Activated naive CD4-positive, alpha-beta T cell (primary cell): Measurements from ENCODE around the gene TCF7.

Experiments
- DNase-seq, 4 experiments: peaks; one replicate each; lab custom pipeline; 2025; lab: John Stamatoyannopoulos, UW

TCF7 gene

DNA sequence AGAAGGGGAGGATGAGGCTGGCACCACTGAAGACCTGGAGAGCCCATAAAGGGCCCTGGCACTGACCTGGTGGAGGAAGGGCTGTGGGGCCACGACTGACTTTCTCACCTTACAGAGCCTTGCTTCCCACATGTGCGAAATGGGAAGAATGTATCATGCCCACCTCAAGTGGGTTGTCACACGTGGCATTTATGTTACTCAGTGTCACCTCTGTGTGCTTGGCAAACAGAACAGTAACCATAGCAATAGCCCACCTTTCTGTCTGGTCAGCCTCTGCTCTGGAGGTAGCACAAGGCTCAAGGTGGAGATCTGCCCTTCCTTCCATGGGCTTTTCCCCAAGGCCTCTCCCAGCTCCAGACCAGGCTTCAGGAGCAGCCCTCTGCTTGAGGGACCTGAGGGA is 16.7 kb downstream of the TCF7 start:
- no peak for DNase-seq

DNA sequence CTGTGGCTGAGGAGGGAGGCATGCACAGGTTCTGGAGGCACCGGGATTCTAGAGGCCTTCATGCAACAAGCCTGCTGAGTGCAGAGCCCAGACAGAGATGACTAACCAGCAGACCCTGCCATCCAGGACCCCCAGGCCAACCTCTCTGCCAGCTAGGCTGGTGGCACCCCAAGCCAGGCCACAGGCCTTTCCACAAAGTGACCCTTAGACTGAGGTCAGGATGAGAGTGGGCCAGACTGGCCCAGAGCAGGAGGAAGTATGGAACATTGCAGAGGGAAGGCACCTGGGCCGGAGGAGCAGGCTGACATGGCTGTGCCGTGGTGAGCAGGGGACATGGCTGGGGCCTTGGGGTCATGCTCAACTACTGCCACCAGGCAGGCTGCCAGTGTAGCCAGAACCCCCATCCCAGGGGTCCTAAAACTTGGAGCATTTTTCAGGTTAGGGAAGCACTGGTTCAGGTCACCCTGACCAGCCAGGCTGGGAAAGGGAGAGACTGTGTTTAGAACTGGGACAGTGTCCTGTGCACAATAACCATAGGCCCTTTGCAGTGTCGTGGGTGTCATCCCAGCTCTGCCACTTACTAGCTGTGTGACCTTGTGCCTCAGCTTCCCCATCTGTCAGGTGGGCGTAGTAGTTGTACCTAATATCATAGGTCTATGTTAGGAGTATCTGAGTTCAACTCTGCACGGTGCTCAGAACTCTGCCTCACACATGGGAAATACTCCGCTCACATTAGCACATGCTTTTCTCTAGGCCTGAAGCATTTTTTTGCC is 17.3 kb downstream of the TCF7 start:
- DNase-seq, result no peak

DNA sequence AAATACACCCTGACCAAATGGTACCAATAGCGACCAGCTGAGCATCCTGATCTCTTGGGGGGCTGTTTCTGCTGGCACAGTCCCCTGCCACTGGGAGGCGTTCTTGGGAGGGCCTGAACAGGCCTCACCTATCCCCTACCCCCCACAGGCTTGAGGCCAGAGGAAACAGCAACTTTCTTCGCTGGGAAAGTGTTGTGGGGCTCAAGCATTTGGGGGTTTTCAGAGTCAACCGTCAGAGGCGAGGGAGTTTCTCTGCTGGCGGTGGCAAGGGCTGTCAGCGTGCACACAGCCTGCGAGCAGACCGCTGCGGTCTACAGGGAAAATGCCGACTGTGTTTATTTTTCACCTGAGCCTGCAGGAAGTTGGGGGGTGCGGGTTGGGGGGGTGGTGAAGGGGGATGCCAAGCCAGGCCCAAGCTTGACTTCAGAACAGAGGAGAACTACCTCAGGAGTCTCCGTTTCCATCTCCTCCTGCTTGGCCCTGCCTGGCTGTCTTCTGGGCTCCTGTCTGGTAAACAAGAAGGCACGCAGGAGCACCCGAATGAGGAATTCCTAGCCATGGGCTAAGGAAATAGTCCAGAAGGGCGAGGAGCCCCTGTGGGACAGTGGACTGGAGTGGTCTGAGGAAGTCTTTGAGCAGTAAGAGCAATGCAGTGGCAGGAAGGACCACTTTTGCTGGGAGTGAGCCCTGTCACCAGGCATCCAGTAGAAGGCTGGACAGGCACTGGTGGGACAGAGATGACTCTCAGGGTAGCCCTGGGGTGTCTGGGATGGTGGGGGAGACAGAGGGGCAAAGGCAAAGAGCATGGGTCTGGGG is 18.1 kb downstream of the TCF7 start:
- DNase-seq, result peak in 3 of 4 experiments; percentile 36 to 72 (median 70)

DNA sequence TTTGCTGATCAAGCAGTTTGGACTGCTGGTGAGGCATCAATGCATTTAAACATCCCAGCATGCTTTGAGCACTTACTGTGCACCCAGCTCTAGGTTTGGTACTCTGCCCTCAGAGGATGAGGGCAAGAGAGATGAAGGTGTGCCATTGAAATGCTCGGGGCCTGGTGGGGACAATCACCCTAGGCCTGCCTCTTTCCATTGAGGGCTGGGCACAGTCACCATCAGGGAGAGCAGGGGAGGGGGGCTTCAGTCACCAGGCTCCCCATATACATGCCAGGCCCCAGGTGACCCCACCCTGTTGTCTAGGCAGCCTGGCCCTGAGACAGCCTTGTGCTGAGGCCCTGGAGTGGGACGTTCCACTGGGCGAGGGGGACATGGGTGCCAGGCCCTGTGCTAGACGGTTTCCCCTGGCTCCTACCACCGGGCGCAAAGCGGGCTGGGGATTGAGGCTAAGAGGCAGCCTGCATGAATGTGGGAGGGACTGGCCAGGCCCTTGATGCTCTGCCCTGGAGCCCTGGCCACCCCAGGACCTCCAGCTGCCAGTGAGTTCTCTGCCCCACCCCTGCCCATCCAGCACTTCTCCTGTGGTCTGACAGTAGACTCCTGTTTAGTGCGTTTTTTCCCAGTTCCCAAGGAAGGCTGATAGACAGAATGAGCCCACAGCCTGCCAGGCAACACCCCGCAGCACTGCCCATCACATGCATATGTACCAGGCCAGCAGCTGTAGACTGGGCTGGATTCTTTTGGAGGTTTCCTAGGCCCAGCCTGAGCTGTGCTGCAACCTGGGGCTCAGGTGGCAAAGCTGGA is 18.9 kb downstream of the TCF7 start:
- DNase-seq, result no peak

DNA sequence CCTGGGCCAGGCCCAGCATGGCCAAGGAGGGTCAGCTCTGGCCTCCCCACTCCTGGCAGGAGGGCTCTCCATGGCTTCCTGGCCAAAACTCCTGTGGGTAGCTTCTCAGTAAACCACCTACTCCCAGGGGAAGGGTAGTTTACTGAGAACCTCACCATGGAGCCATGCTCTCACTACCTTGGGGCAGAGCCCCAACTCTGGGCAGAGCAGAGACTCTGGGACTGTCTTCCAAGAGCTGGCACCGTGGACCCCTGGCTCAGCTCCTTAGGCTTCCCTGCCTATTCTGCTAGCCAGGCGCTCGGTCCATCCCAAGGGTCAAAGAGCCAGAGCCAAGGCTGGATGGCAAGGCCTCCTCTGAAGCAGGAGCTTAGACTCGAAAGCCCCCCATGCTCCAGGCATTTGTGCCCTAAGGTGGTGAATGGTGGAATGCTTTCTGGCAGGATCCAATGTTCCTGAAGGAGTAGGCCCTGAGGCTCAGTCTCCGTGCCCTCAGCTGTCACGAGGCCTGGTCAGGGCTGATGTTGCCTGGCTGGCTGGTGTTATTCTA is 19.6 kb downstream of the TCF7 start:
- DNase-seq, result no peak

DNA sequence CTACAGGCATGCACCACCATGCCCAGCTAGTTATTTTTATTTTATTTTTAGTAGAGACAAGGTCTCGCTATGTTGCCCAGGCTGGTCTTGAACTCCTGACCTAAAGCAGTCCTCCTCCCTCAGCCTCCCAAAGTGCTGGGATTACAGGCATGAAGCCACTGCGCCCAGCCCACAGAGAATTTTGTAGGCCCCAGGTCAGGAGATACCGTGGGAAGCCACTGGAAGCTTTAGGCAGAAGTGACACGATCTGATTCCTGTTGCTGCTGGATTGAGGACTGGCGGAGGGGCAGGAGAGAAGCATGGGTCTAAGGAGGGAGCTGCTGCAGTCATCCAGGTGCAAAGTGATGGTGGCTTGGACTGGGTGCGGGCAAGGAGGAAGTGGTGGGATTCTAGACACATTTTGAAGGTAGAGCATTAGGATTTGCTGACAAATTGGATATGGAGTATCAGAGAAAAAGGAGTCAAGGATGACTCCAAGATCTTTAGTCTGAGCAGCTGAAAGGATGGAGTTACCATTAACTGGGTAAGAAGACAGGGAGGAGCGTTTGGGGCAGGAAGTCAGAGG is 20.7 kb downstream of the TCF7 start:
- DNase-seq, result no peak

DNA sequence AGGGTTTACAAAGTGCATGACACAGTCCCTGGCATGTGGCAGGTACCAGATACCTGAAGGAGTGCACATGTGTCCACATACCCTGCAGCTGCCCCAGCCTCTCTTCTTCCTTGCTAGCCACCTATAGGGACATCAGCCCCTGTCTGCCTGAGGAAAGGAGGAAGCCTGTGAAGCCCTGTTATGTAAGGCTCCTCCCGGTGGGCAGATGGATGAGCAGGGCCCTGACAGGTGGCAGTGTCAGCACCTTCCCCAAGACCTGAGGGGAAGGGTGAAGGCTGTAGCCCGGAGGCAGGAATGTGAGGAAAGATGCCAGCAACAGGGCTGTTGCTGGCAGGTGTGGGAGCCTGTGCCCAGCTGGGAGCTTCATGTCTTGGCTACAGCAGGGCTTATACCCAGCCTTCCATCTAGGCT is 21.7 kb downstream of the TCF7 start:
- DNase-seq, result no peak

DNA sequence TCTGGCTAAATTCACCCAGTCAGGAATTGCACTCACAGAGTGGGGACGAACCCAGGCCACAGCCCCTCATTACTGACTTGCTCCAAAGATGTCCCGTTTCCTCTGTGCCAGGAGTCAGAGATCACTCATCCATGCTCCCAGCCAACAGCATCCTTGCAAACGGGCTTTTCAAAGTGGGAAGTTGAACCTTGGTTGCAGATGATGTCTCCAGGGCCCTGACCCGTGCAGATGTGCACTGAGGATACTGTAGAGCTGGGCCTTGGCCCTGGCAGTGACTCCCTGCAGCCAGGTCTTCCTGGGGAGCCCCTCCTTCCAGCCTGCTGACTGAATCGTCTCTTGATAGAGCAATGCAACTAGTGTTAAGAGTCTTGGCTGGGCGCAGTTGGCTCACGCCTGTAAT is 22.3 kb downstream of the TCF7 start:
- DNase-seq, result no peak

DNA sequence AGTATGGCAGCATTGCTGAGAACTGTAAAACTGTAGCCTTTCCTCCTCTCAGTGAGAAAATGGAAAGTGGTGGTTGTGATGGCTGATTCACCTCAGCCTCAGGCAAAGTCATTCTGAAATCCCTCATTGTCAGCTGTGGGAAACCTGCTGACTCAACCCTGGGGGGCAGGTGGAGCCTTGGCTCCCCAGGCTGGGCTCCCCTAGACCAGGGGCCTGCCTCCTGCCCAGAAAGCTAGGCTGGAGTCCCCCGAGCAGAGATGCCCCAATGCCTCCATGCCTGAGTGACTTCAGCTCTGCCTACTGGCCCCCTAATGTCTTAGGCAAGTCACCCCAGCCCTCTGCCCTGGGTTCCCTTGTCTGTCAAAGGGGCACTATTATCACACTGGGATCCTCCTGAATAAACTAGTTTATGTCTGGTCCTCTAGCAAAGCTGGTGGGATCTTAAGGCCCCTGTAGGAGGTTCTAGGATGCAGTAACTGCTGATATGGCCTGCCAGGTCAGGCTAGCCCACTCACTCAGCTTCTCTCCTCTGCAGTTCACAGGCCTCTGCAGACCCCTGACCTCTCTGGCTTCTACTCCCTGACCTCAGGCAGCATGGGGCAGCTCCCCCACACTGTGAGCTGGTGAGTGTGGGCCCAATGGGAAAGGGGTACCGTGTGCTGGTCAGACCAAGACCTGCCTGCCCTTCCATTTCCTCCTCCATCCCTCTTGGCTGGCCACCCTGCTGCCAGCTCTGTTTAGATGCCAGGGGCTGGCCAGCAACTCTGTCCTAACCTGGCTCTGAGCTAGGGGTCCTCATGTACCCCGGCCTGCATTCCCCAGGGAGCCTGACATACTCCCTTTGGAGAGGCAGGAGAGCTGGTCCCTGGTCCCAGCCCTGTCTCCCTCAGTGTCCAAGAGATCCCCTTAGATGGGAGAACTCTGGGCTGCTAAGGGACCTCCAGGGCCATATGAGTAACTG is 24.2 kb downstream of the TCF7 start:
- no peak for DNase-seq

DNA sequence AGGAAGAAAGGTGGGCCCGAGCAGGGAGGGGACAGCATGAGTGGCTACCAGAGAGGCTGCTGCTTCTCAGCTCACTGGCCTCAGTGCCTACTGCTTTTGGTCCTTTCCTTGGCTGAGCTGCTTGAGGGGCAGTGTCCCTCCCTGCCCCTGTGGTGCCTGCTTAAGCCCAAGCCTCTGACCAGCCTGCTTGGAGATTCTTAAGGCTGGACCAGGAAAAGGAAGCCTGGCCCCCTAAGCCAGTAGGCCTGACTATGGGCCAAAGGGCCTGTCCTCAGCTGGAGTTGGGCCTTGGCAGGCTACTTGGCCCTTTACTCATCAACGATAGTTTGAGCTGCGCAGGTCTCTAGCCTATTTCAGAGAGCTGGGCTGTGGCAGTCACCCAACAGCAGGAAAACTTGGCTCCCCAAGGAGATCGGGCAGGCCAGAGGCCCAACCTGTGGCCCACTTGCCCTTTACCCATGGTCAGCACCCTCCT is 24.9 kb downstream of the TCF7 start:
- no peak for DNase-seq

DNA sequence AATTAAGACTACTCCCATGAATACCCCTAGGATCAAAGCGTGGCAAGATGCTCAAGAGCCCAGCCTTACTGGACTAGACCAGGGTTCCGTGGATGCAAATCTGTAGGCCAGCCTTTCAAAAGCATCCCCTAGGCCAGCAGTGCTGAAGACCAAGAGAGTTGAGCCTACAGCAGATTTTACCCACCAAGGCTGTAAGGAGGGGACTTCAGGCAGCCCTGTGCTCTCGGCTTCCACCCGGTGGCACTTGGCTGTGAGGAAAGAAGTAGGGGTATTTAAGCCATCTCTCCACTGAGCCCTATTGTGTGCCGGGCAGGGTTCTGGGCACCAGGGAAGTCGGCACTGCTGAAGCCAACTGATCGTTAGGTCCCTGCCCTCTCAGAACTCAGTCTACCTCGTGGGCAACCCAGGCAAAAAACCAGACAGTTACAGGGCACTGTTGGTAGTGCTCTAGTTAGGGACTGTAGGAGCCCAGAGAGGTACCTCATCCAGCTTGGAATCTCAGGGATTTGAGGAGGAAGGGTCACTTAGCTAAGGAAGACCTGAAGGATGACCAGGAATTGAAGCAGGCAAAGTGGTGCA is 25.5 kb downstream of the TCF7 start:
- no peak for DNase-seq

DNA sequence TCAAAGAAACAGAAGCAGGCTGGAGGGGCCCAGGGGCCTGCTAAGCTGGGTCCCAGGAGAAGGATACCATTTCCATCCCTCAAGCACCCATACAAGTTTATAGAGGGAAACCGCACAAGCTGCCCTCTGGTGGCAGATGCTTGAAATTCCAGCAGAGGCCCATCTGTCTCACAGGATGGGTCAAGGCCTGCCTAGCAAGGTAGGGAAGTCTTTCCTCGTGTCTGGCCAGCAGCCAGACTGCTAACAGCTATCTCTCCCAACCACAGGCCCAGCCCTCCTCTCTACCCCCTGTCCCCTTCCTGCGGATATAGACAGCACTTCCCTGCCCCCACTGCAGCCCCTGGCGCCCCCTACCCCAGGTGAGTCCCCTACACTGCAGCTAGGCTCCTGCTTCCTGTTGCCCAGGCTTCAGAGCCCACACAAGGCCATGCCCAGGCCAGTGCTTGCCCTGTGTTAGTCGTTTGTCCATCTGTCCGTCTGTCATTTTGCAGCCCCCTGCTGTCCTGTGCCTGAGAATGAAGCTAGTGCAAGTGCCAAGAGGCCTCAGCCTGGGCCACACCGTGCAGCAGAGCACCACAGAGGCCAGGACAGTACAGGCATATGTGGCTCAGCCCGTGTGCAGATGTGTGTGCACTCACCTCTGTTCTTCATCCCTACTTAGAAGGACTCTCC is 26.2 kb downstream of the TCF7 start:
- peak in 2 of 4 experiments; percentile 32 to 34 for DNase-seq

DNA sequence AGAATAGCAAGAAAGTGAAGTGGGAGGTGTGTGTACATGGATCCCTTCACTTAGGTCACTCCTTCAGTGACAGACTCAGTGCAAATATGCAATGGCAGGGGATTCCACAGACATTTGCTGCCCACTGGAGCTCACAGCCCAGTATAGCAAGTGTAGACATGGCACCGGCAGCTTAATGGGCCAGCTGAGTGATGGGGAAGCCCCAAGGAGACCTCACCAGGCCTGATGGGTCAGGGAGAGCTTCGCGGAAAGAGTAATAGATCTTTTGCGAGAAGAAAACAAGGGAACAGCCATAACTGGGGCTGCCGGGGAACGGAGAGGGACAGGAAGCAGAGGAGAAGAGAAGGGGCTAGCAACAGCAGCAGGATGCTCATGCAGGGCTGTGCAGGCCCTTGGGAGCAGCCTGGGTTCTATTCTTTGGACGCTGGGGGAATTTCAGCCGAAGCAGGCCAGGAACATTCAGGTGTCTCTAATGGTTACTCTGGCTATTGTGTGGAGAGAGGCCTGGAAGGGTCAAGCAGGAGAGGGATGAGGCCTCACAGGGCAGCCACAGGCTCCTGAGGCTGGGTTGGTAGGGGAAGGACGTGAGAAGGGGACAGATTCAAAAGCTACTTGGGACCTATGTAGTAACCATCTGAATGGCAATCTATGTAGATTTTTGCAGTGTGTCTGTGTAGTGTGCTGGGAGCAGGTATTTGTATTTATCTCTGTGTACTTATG is 27.0 kb downstream of the TCF7 start:
- no peak for DNase-seq

DNA sequence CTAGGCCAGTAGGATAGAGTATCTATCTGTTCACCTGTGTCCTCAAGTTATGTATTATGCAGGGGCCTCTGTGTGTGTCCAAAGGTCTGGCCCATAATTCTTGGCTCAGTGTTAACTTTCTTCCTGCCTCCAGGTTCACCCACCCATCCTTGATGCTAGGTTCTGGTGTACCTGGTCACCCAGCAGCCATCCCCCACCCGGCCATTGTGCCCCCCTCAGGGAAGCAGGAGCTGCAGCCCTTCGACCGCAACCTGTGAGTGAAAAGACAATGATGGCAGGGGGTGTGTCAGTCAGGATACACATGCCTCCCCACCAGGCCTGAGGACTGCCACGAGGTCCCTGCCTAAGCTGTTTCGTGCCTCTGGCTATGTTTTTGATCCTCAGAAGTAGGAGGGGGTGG is 27.6 kb downstream of the TCF7 start:
- DNase-seq, result no peak

DNA sequence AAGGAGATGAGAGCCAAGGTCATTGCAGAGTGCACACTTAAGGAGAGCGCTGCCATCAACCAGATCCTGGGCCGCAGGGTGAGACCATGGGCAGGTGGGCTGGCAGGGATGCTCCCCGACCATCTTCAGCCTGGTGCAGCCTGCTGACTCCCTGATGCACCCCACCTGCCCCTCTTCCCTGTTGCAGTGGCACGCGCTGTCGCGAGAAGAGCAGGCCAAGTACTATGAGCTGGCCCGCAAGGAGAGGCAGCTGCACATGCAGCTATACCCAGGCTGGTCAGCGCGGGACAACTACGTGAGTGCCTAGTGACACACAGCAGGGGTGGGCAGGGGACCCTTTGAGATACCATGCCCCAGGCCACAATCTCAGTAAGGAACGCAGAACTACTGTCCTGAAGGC is 28.3 kb downstream of the TCF7 start:
- DNase-seq, result no peak

DNA sequence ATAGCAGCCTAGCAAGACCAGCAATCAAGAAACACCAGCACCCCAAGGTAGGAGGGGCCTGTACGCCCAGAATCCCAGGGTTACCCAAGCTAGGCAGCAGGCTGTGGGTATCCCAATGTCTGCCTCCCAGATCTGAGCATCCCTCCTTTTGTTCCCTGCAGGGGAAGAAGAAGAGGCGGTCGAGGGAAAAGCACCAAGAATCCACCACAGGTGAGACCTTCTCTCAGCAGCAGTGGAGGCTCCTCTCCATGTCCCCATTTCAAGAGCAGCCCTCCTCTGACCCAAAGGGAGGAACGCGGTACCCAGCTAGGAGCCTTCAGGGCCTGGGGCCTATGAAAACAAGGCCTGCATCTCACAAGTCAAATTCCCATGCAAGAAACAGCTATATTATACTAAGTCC is 28.9 kb downstream of the TCF7 start:
- no peak for DNase-seq

DNA sequence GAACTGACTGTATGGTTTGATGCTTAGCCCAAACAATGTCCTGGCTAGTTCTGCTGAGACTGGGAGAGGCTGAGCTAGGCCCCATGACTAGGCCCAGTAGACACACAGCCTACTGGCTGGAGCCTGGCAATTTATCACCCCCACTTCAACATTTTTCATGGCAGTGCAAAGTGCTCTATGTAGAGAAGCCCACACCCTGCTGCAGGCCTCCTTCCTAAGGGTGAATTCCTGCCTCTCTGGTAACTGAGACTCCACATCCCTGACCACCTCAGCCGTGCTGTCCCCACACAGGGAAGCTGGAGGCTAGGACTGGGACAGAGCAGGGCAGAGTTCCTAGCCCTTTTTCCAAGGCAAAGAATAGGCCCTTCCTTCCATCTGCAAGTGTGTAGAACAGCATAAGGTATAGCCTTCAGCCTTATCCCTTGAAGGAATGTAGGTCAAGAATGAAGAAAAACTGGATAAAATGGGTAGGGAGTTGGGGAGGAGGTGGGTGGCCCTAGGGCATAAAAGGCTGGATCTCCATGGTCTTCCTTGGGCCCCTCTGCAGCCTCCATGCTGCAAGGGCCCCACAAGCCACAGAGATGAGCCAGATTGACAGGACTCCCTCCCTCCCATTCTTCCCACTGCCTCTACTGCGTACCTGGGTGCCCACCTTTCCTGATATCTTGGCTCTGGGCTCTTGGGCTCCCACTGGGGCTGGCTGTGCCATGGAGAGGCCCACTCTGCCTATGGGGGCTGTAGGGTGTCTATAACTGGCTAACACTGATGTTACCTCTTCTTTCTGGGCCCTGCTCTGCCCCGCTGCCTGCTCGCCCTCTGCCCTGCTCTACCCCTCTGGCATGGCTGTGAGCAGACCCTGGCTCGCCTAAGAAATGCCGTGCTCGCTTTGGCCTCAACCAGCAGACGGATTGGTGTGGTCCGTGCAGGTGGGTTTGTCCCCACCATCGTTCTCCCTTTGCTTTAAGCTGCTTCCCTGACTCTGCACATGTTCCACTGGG is 29.8 kb downstream of the TCF7 start:
- DNase-seq, result no peak
